A549 (cell line): ENCODE data around the gene CD1D.

Experiments
- CEBPB ChIP-seq, 2 experiments: fragments of >200 bp in 1 of 2; sonication (Bioruptor Twin) in 1 of 2; formaldehyde crosslinking in 1 of 2; IDR thresholded peaks; 2 replicates each; pipeline ENCODE4 v1.6.1; 2012 to 2016
- JUN ChIP-seq, 2 experiments: fragments of >200 bp; sonication (Bioruptor Twin); formaldehyde crosslinking; IDR thresholded peaks; 2 replicates in 1 of 2; 3 replicates in 1 of 2; pipeline ENCODE4 v1.6.1; 2016 to 2017
- TF ChIP-seq, protein P1 (sequence below): fragments of 200-600 bp; sonication (generic); IDR thresholded peaks from 2 replicates; pipeline ENCODE4 v1.6.1; 2016; ENCODE audit warnings: antibody characterized with exemption, mild to moderate bottlenecking, moderate library complexity
- TF ChIP-seq, protein P2 (sequence below): fragments of >200 bp; sonication (Bioruptor Twin); formaldehyde crosslinking; IDR thresholded peaks from 3 replicates; pipeline ENCODE4 v1.5.1; 2016

- TF ChIP-seq, protein P1, sequence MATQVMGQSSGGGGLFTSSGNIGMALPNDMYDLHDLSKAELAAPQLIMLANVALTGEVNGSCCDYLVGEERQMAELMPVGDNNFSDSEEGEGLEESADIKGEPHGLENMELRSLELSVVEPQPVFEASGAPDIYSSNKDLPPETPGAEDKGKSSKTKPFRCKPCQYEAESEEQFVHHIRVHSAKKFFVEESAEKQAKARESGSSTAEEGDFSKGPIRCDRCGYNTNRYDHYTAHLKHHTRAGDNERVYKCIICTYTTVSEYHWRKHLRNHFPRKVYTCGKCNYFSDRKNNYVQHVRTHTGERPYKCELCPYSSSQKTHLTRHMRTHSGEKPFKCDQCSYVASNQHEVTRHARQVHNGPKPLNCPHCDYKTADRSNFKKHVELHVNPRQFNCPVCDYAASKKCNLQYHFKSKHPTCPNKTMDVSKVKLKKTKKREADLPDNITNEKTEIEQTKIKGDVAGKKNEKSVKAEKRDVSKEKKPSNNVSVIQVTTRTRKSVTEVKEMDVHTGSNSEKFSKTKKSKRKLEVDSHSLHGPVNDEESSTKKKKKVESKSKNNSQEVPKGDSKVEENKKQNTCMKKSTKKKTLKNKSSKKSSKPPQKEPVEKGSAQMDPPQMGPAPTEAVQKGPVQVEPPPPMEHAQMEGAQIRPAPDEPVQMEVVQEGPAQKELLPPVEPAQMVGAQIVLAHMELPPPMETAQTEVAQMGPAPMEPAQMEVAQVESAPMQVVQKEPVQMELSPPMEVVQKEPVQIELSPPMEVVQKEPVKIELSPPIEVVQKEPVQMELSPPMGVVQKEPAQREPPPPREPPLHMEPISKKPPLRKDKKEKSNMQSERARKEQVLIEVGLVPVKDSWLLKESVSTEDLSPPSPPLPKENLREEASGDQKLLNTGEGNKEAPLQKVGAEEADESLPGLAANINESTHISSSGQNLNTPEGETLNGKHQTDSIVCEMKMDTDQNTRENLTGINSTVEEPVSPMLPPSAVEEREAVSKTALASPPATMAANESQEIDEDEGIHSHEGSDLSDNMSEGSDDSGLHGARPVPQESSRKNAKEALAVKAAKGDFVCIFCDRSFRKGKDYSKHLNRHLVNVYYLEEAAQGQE: no peak
- no peak for TF ChIP-seq JUN (IDR thresholded peaks at IDR 0.05)
- TF ChIP-seq, protein P2, sequence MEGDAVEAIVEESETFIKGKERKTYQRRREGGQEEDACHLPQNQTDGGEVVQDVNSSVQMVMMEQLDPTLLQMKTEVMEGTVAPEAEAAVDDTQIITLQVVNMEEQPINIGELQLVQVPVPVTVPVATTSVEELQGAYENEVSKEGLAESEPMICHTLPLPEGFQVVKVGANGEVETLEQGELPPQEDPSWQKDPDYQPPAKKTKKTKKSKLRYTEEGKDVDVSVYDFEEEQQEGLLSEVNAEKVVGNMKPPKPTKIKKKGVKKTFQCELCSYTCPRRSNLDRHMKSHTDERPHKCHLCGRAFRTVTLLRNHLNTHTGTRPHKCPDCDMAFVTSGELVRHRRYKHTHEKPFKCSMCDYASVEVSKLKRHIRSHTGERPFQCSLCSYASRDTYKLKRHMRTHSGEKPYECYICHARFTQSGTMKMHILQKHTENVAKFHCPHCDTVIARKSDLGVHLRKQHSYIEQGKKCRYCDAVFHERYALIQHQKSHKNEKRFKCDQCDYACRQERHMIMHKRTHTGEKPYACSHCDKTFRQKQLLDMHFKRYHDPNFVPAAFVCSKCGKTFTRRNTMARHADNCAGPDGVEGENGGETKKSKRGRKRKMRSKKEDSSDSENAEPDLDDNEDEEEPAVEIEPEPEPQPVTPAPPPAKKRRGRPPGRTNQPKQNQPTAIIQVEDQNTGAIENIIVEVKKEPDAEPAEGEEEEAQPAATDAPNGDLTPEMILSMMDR: no peak
- TF ChIP-seq CEBPB (IDR thresholded peaks at IDR 0.05): no peak
Measured at GRCh38 chr1:158131217-158131616, 49.5 kb upstream of the CD1D start.
